ENCODE data around the gene GRAMD1B. TPM values are rescaled to one million over a fixed set of nuclear protein-coding genes. Genes with fewer than 3 reads are reported as not detected.

Gene GRAMD1B
- total RNA-seq, 3 donors from 2014 or later: 3.2 to 4.4 (median 4.1) TPM

- intact Hi-C loops (cut with DNase I, micrococcal nuclease): no loop called here
- Histone ChIP-seq H3K4me3 (no peak overlapping the region), H3K9me3 (no peaks in the 10 kb centered on the region), H3K4me1 (ENCODE audit: low read depth) (no peaks in the 10 kb centered on the region), H3K36me3 (ENCODE audit: low read depth) (no peaks in the 10 kb centered on the region)
- ATAC-seq (no peak), DNase-seq (no peak)
- TF ChIP-seq CTCF (IDR thresholded peaks at IDR 0.05): no peak
Measured at GRCh38 chr11:123386796-123387510, 43.1 kb upstream of the GRAMD1B start.

DNA sequence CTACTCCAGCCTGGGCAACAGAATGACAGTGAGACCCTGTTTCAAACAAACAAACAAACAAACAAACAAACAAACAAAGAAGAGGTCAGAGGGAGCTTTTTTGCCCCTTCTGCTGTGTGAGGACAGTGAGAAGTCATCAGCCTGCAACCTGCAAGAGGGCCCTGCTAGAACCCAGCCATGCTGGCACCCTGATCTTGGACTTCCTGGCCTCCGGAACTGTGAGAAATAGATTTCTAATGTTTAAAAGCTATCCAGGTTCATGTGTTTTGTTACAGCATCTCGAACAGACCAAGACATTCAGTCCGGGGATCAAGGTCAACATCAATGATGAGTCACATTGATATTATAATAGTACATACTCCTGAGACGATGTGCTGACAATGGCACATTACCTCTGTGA lies 41.4 kb upstream of the GRAMD1B start:
- TF ChIP-seq CTCF (IDR thresholded peaks at IDR 0.05): no peak
- no peaks in the 10 kb centered on the region for H3K36me3 ChIP-seq (ENCODE audit: low read depth)
- intact Hi-C loops (cut with DNase I, micrococcal nuclease): no loop called here
- H3K9me3 ChIP-seq: no peaks in the 10 kb centered on the region
- no peak overlapping the region for H3K4me3 ChIP-seq
- no peak for DNase-seq
- no peaks in the 10 kb centered on the region for H3K4me1 ChIP-seq (ENCODE audit: low read depth)
- no peak for ATAC-seq

DNA sequence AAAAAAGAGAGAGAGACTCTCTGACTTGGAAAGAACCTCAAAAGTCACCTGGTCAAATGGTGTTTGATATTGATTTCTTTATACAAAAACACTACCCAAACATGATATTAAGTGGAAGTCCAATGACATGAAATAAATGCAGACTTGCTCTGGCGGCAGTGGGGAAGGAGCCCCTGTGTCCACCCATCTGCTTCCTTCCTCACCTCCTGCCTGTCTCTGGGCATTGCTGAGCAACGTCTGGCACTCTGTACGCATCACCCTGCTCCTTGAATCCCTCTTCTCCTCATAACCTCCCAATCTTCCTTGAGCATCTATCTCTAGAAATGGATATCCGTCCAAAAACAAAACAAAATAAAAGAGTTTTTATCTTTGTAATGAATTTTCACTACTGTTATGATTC lies 39.9 kb upstream of the GRAMD1B start:
- TF ChIP-seq CTCF (IDR thresholded peaks at IDR 0.05): no peak
- H3K4me3 ChIP-seq: no peak overlapping the region
- ATAC-seq (no peak), DNase-seq (no peak)
- intact Hi-C loops (cut with DNase I, micrococcal nuclease): no loop called here
- no peaks in the 10 kb centered on the region for H3K9me3 ChIP-seq
- H3K36me3 ChIP-seq (ENCODE audit: low read depth): no peaks in the 10 kb centered on the region
- no peaks in the 10 kb centered on the region for H3K4me1 ChIP-seq (ENCODE audit: low read depth)

GRCh38 chr11:123391646-123392348 lies 38.3 kb upstream of the GRAMD1B start:
- H3K36me3 ChIP-seq (ENCODE audit: low read depth): no peaks in the 10 kb centered on the region
- H3K9me3 ChIP-seq: no peaks in the 10 kb centered on the region
- H3K4me3 ChIP-seq: no peak overlapping the region
- H3K4me1 ChIP-seq (ENCODE audit: low read depth): no peaks in the 10 kb centered on the region
- DNase-seq (no peak), ATAC-seq (no peak)
- intact Hi-C loops (cut with DNase I, micrococcal nuclease): no loop called here
- no peak for TF ChIP-seq CTCF (IDR thresholded peaks at IDR 0.05)

DNA sequence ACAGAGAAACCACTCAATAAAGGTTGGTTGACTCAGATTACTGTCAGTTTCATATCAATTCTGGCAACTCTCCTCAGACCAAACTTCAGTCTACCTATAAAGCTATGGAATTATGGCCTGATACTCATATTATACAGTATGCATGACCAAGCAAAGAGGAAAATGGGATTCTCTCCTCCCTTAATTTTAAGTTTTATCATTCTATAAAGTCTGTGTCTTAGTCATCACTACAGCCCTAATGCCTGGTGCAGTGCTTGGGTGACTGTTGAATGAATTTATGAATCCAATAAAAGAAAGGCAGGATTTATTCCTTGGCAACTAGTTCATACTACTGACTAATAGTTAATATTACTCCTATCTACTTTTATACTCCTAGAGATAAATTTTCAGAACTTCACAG lies 37.6 kb upstream of the GRAMD1B start:
- intact Hi-C loops (cut with DNase I, micrococcal nuclease): no loop called here
- Histone ChIP-seq H3K4me3 (no peak overlapping the region), H3K36me3 (ENCODE audit: low read depth) (no peaks in the 10 kb centered on the region), H3K9me3 (no peaks in the 10 kb centered on the region), H3K4me1 (ENCODE audit: low read depth) (no peaks in the 10 kb centered on the region)
- no peak for TF ChIP-seq CTCF (IDR thresholded peaks at IDR 0.05)
- ATAC-seq (no peak), DNase-seq (no peak)

Data from mucosa of descending colon (tissue), 3 donors.